SK-N-SH (cell line): ENCODE measurements around the gene DNAH10. TPM values are rescaled to one million over a fixed set of nuclear protein-coding genes. Genes with fewer than 3 reads are reported as not detected.

ENCODE experiments used
- CTCF ChIA-PET: fragments of 300-600, 350-600 bp; formaldehyde crosslinking; extraction: SDS; loops from one replicate; lab custom pipeline; 2021; lab: Yijun Ruan, JAX
- POLR2A ChIA-PET: fragments of 350-600 bp; sonication (Branson Sonifier 250); formaldehyde crosslinking; extraction: SDS; loops from one replicate; lab custom pipeline; 2020; ENCODE audit warnings: antibody characterized with exemption, inconsistent platforms; lab: Yijun Ruan, JAX
- DNase-seq: peaks from one replicate; pipeline ENCODE4 v3.0.0; 2012
- H2AFZ ChIP-seq: fragments of 200-600 bp; sonication (generic); 2 replicates; pipeline ENCODE4 v1.8.1; 2016; ENCODE audit warnings: antibody characterized with exemption, mild to moderate bottlenecking, low read depth
- H3F3A ChIP-seq: fragments of 200-600 bp; sonication (generic); replicated peaks from 2 replicates; pipeline ENCODE3; 2016; ENCODE audit warnings: antibody characterized with exemption, mild to moderate bottlenecking; ENCODE audit not compliant: insufficient read depth
- H3K27ac ChIP-seq, 2 experiments: fragments of 200-500 bp in 1 of 2; fragments of 200-600 bp in 1 of 2; sonication (Bioruptor generic) in 1 of 2; sonication (generic), shearing (Covaris generic) in 1 of 2; 2 replicates each; pipeline versions ENCODE4 v1.5.1 to v1.6.1; 2014 to 2016; ENCODE audit warnings: low read depth in 2 of 2, inconsistent platforms in 1 of 2, low read length in 1 of 2, mild to moderate bottlenecking in 1 of 2, mixed read lengths in 1 of 2
- H3K27me3 ChIP-seq: fragments of 200-600 bp; sonication (generic), shearing (Covaris generic); 2 replicates; pipeline ENCODE4 v1.6.1; 2016; ENCODE audit warnings: mixed run types; ENCODE audit not compliant: insufficient read depth
- H3K36me3 ChIP-seq, 2 experiments: fragments of 200-500 bp in 1 of 2; fragments of 200-600 bp in 1 of 2; sonication (Bioruptor generic) in 1 of 2; sonication (generic) in 1 of 2; replicated peaks in 1 of 2; 2 replicates each; pipeline versions ENCODE3 to v1.5.1; 2014 to 2016; ENCODE audit warnings: low read length in 1 of 2, mild to moderate bottlenecking in 1 of 2; ENCODE audit not compliant: insufficient read depth in 2 of 2, control insufficient read depth in 1 of 2
- H3K4me1 ChIP-seq, 2 experiments: fragments of 200-500 bp in 1 of 2; fragments of 200-600 bp in 1 of 2; sonication (Bioruptor generic) in 1 of 2; sonication (generic), shearing (Covaris generic) in 1 of 2; 2 replicates each; pipeline versions ENCODE4 v1.5.1 to v1.6.1; 2014 to 2016; ENCODE audit warnings: low read depth in 1 of 2, low read length in 1 of 2, mixed run types in 1 of 2; ENCODE audit not compliant: insufficient read depth in 2 of 2, control insufficient read depth in 1 of 2
- H3K4me2 ChIP-seq: fragments of 200-600 bp; sonication (generic), shearing (Covaris generic); 2 replicates; pipeline ENCODE4 v1.6.1; 2017; ENCODE audit warnings: mixed run types
- H3K4me3 ChIP-seq, 2 experiments: fragments of 200-500 bp in 1 of 2; fragments of 200-600 bp in 1 of 2; sonication (Bioruptor generic) in 1 of 2; sonication (generic), shearing (Covaris generic) in 1 of 2; 2 replicates each; pipeline versions ENCODE4 v1.5.1 to v1.8.1; 2014 to 2016; ENCODE audit warnings: low read depth in 2 of 2, inconsistent platforms in 1 of 2, low read length in 1 of 2, mild to moderate bottlenecking in 1 of 2, mixed read lengths in 1 of 2, moderate library complexity in 1 of 2
- H3K79me2 ChIP-seq: fragments of 200-600 bp; sonication (generic); 2 replicates; pipeline ENCODE4 v1.8.1; 2017; ENCODE audit warnings: mild to moderate bottlenecking; ENCODE audit not compliant: insufficient read depth
- H3K9ac ChIP-seq: fragments of 200-600 bp; sonication (generic); 2 replicates; pipeline ENCODE4 v1.6.1; 2017; ENCODE audit warnings: mixed run types
- H3K9me2 ChIP-seq: fragments of 200-600 bp; sonication (generic); 2 replicates; pipeline ENCODE4 v1.6.1; 2017; ENCODE audit warnings: mixed run types
- H3K9me3 ChIP-seq: fragments of 200-600 bp; sonication (generic); 2 replicates; pipeline ENCODE4 v1.6.1; 2017; ENCODE audit warnings: mixed run types, mild to moderate bottlenecking, moderate library complexity
- H4K20me1 ChIP-seq: fragments of 200-600 bp; sonication (generic); 2 replicates; pipeline ENCODE4 v1.6.1; 2017; ENCODE audit warnings: mild to moderate bottlenecking, mixed run types; ENCODE audit not compliant: insufficient read depth
- EP300 ChIP-seq, 2 experiments: IDR thresholded peaks; 2 replicates each; pipeline versions ENCODE4 v1.4.0 to v1.6.1; 2012; ENCODE audit warnings: borderline replicate concordance in 1 of 2, low read depth in 1 of 2, low read length in 1 of 2
- EZH2phosphoT487 ChIP-seq: fragments of 200-600 bp; sonication (generic); IDR thresholded peaks from 2 replicates; pipeline ENCODE4 v1.6.1; 2017; ENCODE audit warnings: low read depth, mixed run types, mild to moderate bottlenecking, antibody characterized with exemption, moderate library complexity, borderline replicate concordance
- FOSL2 ChIP-seq: IDR thresholded peaks from 2 replicates; pipeline ENCODE4 v1.4.0; 2012; ENCODE audit warnings: low read depth, mild to moderate bottlenecking, moderate library complexity, borderline replicate concordance
- FOXJ3 ChIP-seq: sonication (generic); formaldehyde crosslinking; IDR thresholded peaks from 2 replicates; pipeline ENCODE4 v1.5.1; 2020; ENCODE audit warnings: mild to moderate bottlenecking, missing genetic modification reagents
- GATA2 ChIP-seq: sonication (generic); formaldehyde crosslinking; IDR thresholded peaks from 2 replicates; pipeline ENCODE4 v1.5.0; 2020; ENCODE audit warnings: mild to moderate bottlenecking, missing genetic modification reagents
- MAX ChIP-seq: IDR thresholded peaks from 2 replicates; pipeline ENCODE4 v1.4.0; 2012; ENCODE audit warnings: low read depth
- MEF2A ChIP-seq: IDR thresholded peaks from 2 replicates; pipeline ENCODE4 v1.4.0; 2012; ENCODE audit warnings: low read depth, borderline replicate concordance
- MXI1 ChIP-seq: IDR thresholded peaks from 2 replicates; pipeline ENCODE4 v1.6.1; 2012; ENCODE audit warnings: mild to moderate bottlenecking, low read depth, low read length, improper control_type of control experiment
- NFIC ChIP-seq: IDR thresholded peaks from 2 replicates; pipeline ENCODE4 v1.4.0; 2012; ENCODE audit warnings: borderline replicate concordance
- REST ChIP-seq: IDR thresholded peaks from 2 replicates; pipeline ENCODE4 v1.6.1; 2012; ENCODE audit warnings: mild to moderate bottlenecking, low read depth, low read length, moderate library complexity
- RFX5 ChIP-seq: IDR thresholded peaks from 2 replicates; pipeline ENCODE4 v1.6.1; 2012; ENCODE audit warnings: mild to moderate bottlenecking, improper control_type of control experiment, low read length
- SIN3A ChIP-seq: IDR thresholded peaks from 2 replicates; pipeline ENCODE4 v1.6.1; 2012; ENCODE audit warnings: low read depth, mild to moderate bottlenecking, low read length, moderate library complexity, borderline replicate concordance
- SMC3 ChIP-seq: IDR thresholded peaks from 2 replicates; pipeline ENCODE4 v1.6.1; 2012; ENCODE audit warnings: low read depth, low read length, improper control_type of control experiment
- TCF12 ChIP-seq: IDR thresholded peaks from 2 replicates; pipeline ENCODE4 v1.4.0; 2012
- USF1 ChIP-seq: IDR thresholded peaks from 2 replicates; pipeline ENCODE4 v1.4.0; 2012; ENCODE audit warnings: low read depth, borderline replicate concordance
- USF2 ChIP-seq: fragments of 150-350 bp; IDR thresholded peaks from 2 replicates; pipeline ENCODE4 v1.6.1; 2017; ENCODE audit warnings: antibody characterized with exemption, low read length, low read depth, borderline replicate concordance
- YY1 ChIP-seq: IDR thresholded peaks from 2 replicates; pipeline ENCODE4 v1.4.0; 2012; ENCODE audit warnings: low read depth, mild to moderate bottlenecking
- ZBTB33 ChIP-seq: IDR thresholded peaks from 2 replicates; pipeline ENCODE4 v1.4.0; 2012; ENCODE audit warnings: low read depth, borderline replicate concordance
- WGBS: methylation state at CpG from one replicate; pipeline ENCODE4 v1.1.6; 2017; ENCODE audit warnings: low lambda C conversion rate; 5-methylcytosine and 5-hydroxymethylcytosine counted together
- polyA plus RNA-seq, 3 experiments: library from polyadenylated mRNA; depleted of rRNA; stranded (reverse); fragments of >200 nt; gene quantifications; 2 replicates each; pipeline ENCODE4 v1.2.3, GENCODE V29; 2012

Gene DNAH10
- polyA plus RNA-seq, 1 of the 3 experiments (the other 2 are of a cell fraction), result 0.13 TPM

GRCh38 chr12:123877968-123878367 lies 115.9 kb downstream of the DNAH10 start:
- H3K9ac ChIP-seq, result no peak overlapping the region
- H2AFZ ChIP-seq, result no peak overlapping the region
- H4K20me1 ChIP-seq, result no peaks in the 10 kb centered on the region
- ChIA-PET POLR2A (no interaction called here), CTCF (no interaction called here)
- H3K4me1 ChIP-seq, result no peaks in the 10 kb centered on the region
- no peaks in the 10 kb centered on the region for H3K36me3 ChIP-seq
- H3K79me2 ChIP-seq, result no peaks in the 10 kb centered on the region
- DNase-seq, result no peak
- no peaks in the 10 kb centered on the region for H3F3A ChIP-seq
- 40% methylated on average over 6 of the region's 6 CpGs for WGBS
- H3K27me3 ChIP-seq, result peaks cover 16% of the 10 kb centered on the region; the same call in 1 of the 2 replicates
- H3K4me2 ChIP-seq, result no peak overlapping the region
- H3K9me2 ChIP-seq, result no peaks in the 10 kb centered on the region
- H3K4me3 ChIP-seq, result no peak overlapping the region
- no peak overlapping the region for H3K27ac ChIP-seq
- H3K9me3 ChIP-seq, result no peaks in the 10 kb centered on the region
- TF ChIP-seq SMC3, result no peak
- TF ChIP-seq EZH2phosphoT487, result no peak
- TF ChIP-seq TCF12, result no peak
- no peak for TF ChIP-seq USF2
- TF ChIP-seq NFIC, result no peak
- no peak for TF ChIP-seq SIN3A
- TF ChIP-seq RFX5, result no peak
- no peak for TF ChIP-seq EP300 (IDR thresholded peaks at IDR 0.05; ENCODE audit: borderline replicate concordance in 1 of 2, low read depth in 1 of 2, low read length in 1 of 2)
- no peak for TF ChIP-seq MAX
- no peak for TF ChIP-seq ZBTB33
- TF ChIP-seq USF1, result no peak
- TF ChIP-seq MXI1, result no peak
- no peak for TF ChIP-seq FOXJ3 (CRISPR knock-in tag)
- no peak for TF ChIP-seq YY1
- TF ChIP-seq GATA2 (CRISPR knock-in tag), result no peak
- no peak for TF ChIP-seq REST
- no peak for TF ChIP-seq MEF2A
- no peak for TF ChIP-seq FOSL2
- TF ChIP-seq, all 33 proteins: peak for 0
